Stimulated activated CD4-positive, alpha-beta T cell treated with anti-CD3 and anti-CD28 coated beads, TNF-alpha, amount 100 ng/mL, for 4 hours (primary cell): ENCODE measurements around the gene ASB14.

Experiments
- DNase-seq, 3 experiments: peaks; one replicate each; pipeline ENCODE4 v3.0.0-alpha.2; 2020; ENCODE audit warnings: low read depth in 3 of 3

Gene ASB14

GRCh38 chr3:57261119-57261518 is 31.4 kb downstream of the ASB14 start:
- DNase-seq = no peak

DNA sequence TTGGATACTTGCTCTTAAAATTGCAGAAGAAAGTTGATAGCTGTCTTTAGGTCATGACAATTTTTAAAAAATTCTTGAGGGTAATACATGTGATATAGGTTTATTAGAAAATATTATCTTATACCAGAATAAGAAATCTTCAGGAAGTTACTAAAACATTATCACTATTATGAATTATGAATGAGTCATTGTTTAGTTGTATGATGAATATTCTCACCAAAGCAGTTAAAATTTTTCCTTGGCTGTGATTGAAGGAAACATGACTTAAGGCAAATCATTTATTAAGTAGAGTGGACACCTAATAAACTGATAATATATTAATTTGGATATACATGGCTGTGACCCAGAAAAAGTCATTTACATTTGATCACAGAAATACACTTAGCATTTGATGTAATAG is 34.8 kb downstream of the ASB14 start:
- DNase-seq = no peak

DNA sequence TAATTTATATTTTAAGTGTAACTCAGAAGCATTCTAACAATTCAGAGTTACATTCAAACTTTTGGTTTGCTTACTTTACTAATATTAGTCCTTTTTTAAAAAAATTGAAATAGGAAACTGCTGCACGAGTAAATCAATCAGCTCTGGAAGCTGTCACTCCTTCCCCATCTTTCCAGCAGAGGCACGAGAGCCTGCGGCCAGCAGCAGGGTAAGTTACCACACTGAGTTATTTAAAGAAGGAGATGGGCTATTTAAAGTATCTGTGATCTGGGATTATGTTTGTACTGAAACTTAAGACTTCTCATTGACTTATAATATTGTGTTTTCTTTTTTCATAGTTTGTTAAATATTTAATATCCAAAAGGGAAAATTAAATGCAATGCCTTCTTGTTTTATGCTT is 35.6 kb downstream of the ASB14 start:
- DNase-seq = no peak

- DNase-seq = no peak
Observed at GRCh38 chr3:57252404-57252803, 40.1 kb downstream of the ASB14 start.

DNA sequence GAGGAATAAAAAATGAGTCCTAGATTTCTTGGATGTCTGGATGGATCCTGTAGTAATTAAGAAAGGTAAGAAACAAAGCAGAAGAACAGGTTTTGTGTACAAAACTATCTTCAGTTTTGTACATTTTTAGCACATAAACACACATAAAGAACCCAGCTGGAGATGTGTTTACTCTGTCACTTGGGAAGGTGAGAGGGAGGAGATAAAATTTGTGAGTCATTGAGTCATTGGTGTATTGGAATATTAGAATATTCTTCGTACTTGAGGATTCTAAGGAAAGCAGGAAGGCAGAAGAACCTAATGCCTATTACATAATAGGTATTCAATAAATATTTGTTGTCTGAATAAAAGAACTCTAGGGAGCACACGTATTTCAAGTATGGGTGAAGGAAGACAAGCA is 47.5 kb downstream of the ASB14 start:
- no peak for DNase-seq

DNA sequence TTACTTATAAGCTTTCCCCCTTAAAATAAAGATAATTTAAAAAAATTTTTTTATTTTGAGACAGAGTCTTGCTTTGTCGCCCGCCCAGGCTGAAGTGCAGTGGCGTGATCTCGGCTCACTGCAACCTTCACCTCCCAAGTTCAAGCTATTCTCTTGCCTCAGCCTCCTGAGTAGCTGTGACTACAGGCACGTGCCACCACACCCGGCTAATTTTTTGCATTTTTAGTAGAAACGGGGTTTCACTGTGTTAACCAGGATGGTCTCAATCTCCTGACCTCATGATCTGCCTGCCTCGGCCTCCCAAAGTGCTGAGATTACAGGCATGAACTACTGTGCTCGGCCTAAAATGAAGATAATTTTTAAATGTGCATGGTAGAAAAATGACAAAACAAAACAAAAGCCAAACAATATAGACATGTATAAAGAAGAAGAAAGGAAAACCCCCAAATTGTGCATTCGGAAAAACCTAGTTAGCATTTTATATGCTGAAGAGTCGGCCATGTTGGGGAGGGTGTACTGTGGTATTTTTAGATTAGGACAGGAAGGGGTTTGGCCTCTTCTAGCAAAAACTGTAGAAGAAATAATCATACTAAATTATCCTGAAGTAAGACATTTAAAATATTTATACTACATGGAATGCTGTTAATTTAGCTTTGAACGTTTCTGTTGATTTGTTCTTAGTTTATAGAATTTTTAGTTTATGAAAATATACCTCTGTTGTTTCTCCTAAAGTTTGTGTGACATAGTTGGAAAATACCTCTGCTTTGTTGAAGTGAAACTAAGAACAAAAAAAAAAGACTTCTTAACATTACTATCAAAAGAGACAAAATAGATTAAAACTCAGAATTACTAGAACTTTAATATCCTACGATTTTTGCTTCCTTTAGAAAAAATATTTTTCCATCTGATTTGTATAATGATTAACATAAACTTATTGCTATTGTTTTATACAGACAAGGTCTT is 57.6 kb downstream of the ASB14 start:
- DNase-seq = no peak

DNA sequence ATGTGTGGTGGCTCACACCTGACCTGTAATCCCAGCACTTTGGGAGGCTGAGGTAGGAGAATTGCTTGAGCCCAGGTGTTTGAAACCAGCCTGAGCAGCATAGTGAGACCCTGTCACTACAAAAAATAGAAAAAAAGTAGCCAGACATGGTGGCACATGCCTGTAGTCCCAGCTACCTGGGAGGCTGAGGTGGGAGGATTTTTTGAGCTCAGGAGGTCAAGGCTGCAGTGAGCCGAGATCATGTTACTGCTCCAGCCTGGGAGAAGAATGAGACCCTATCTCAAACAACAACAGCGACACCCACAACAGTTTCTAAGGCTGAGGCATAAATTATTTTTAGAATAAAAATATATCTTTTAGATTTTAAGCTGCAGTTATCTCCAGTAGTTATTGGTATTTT is 58.7 kb downstream of the ASB14 start:
- no peak for DNase-seq

DNA sequence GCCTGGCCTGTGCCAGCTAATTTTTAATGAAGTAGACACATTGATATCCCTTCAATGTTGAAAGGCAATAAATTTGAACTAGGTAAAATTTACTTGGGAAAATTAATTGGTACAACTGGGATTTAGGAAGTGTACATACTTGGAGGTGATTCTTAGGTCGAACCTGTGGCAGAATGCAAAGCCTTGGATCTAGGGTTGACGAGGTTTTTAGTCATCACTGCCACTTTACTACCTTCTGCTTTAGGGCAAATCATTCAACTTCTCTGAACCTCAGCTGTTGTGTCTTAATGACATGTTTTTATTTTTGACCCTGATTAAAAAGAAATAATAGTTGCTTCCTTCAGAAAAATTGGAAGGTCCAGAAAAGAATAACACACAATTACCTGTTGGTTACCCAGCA is 62.5 kb downstream of the ASB14 start:
- no peak for DNase-seq

GRCh38 chr3:57227930-57228751 is 64.3 kb downstream of the ASB14 start:
- peak; percentile 7 to 14 (median 13) for DNase-seq

GRCh38 chr3:57227204-57227929 is 65.1 kb downstream of the ASB14 start, which contains the start of gene APPL1:
TSS of gene APPL1 (plus strand) at chr3:57227729. CDS start at chr3:57227884, 155 bp downstream.
- peak; percentile 76 for DNase-seq

- no peak for DNase-seq
Observed at GRCh38 chr3:57226176-57226575, 66.3 kb downstream of the ASB14 start.

GRCh38 chr3:57224856-57225255 is 67.6 kb downstream of the ASB14 start:
- DNase-seq = no peak

DNA sequence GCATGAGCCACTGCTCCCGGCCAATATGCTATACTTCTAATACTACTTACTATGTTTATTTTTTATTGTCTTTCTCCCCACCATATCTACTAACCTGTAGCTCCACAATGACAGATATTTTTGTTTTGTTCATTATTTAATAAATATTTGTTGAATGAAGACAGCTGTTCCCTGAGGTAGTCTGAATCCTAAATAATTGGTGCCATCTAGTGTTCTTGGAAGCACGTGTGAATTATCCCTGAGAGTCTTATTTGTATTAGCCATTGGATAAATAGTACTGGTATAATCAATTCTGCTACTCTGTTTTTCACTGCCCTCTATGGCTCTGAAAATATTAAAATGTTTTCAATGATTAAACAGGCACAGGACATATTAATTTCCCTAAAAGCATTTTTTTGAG is 70.6 kb downstream of the ASB14 start:
- DNase-seq = no peak
